Stomach (tissue), 9 donors: Measurements from ENCODE around the gene TBX3. TPM values are rescaled to one million over a fixed set of nuclear protein-coding genes. Genes with fewer than 3 reads are reported as not detected.

Experiments used
- DNase-seq, 2 donors: peaks; one replicate each; pipeline versions ENCODE4 v3.0.0 to v3.0.0-alpha.2; 2013 to 2019
- H3K27ac ChIP-seq, 5 donors: fragments of 200-600 bp in 4 of 5; sonication (generic) in 4 of 5; one replicate each; pipeline ENCODE4 v1.5.1; 2013 to 2019; ENCODE audit warnings: mild to moderate bottlenecking in 1 of 5, moderate library complexity in 1 of 5
- H3K27me3 ChIP-seq, 3 donors: fragments of 200-600 bp; sonication (generic); one replicate each; pipeline ENCODE4 v1.5.1; 2017 to 2019; ENCODE audit warnings: mixed run types in 1 of 3
- H3K36me3 ChIP-seq, 4 donors: fragments of 200-600 bp; sonication (generic); 1 replicate in 3 of 4; 2 replicates in 1 of 4; pipeline ENCODE4 v1.5.1; 2016 to 2019
- H3K4me1 ChIP-seq, 4 donors: fragments of 200-600 bp; sonication (generic); one replicate each; pipeline ENCODE4 v1.5.1; 2016 to 2019
- H3K4me3 ChIP-seq, 4 donors: fragments of 200-600 bp; sonication (generic) in 3 of 4; one replicate each; pipeline ENCODE4 v1.5.1; 2016 to 2019; ENCODE audit warnings: mild to moderate bottlenecking in 1 of 4
- H3K9me3 ChIP-seq, 4 donors: fragments of 200-600 bp; sonication (generic); one replicate each; pipeline ENCODE4 v1.5.1; 2016 to 2019
- EP300 ChIP-seq: sonication (generic); formaldehyde crosslinking; IDR thresholded peaks from one replicate; pipeline ENCODE4 v1.6.1; 2017; ENCODE audit warnings: antibody characterized with exemption
- POLR2A ChIP-seq, 4 donors: fragments of 450-650 bp; IDR thresholded peaks; one replicate each; pipeline ENCODE4 v1.6.1; 2016; ENCODE audit warnings: antibody characterized with exemption in 4 of 4, control low read depth in 2 of 4, mild to moderate bottlenecking in 1 of 4, moderate library complexity in 1 of 4
- POLR2AphosphoS5 ChIP-seq, 3 donors: sonication (generic); formaldehyde crosslinking; IDR thresholded peaks; one replicate each; pipeline ENCODE4 v1.6.1; 2016; ENCODE audit warnings: antibody characterized with exemption in 3 of 3
- WGBS, 5 donors: extraction: QIAGEN DNeasy Blood & Tissue Kit in 3 of 5; methylation state at CpG; one replicate each; pipeline versions ENCODE4 v1.1.5 to v1.1.7; 2013 to 2018; 5-methylcytosine and 5-hydroxymethylcytosine counted together
- intact Hi-C: fragments of 100-400 bp; cut with DNase I; formaldehyde crosslinking; loops from one replicate; pipeline ENCODE4 v1.15.1; 2023; ENCODE audit warnings: low total_unique reads
- polyA plus RNA-seq, 3 donors: library from polyadenylated mRNA; stranded (reverse); fragments of 200-250 nt; gene quantifications; one replicate each; pipeline ENCODE4 v1.2.3, GENCODE V29; 2013
- total RNA-seq, 5 donors: library from RNA; depleted of rRNA; stranded (reverse); fragments of >200 nt; gene quantifications; one replicate each; pipeline versions ENCODE4 v1.1.0 to v1.2.3, GENCODE V29; 2014 to 2016
- TF ChIP-seq, protein P1 (sequence below), 7 experiments: fragments of 450-650 bp in 4 of 7; fragments of 200-600 bp in 3 of 7; sonication (generic) in 3 of 7; IDR thresholded peaks; one replicate each; pipeline ENCODE4 v1.5.1; 2016 to 2019; ENCODE audit warnings: antibody characterized with exemption in 7 of 7, control low read depth in 2 of 7, mild to moderate bottlenecking in 1 of 7
- donor health status: healthy with polysubstance abuse.
- donor health status: Bipolar disorder and iron deficiency.
- donor health status: healthy.

TBX3 gene
- total and polyA plus RNA-seq, 8 donors: 2.5 to 12.7 (median 5.7) TPM; not detected in 1

DNA sequence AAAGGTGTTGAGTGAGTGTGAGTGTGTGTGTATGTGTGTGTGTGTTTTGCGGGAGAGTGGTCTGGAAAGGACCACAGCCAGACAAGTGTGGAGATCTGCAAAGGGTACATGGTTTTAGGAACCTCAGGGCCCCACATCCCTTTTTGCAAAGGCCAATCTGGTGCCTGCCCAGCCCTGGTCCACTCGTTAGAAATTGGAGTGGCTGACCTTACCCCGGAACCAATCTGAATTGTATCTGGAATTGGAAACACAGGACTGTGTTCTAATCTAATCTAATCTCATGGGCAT lies 11.3 kb upstream of the TBX3 start:
- DNase-seq: no peak
- intact Hi-C loops: no loop called here
- 24 to 35% (median 27%) methylated on average over 3 of the region's 3 CpGs for WGBS, 5 donors
- no peaks in the 10 kb centered on the region for H3K36me3 ChIP-seq
- peaks cover 7 to 40% (median 23%) of the 10 kb centered on the region in 4 donors for H3K4me1 ChIP-seq
- no peak for TF ChIP-seq POLR2AphosphoS5 (IDR thresholded peaks at IDR 0.05)
- no peak for TF ChIP-seq EP300
- no peak for TF ChIP-seq POLR2A (IDR thresholded peaks at IDR 0.05)
- TF ChIP-seq, protein P1, sequence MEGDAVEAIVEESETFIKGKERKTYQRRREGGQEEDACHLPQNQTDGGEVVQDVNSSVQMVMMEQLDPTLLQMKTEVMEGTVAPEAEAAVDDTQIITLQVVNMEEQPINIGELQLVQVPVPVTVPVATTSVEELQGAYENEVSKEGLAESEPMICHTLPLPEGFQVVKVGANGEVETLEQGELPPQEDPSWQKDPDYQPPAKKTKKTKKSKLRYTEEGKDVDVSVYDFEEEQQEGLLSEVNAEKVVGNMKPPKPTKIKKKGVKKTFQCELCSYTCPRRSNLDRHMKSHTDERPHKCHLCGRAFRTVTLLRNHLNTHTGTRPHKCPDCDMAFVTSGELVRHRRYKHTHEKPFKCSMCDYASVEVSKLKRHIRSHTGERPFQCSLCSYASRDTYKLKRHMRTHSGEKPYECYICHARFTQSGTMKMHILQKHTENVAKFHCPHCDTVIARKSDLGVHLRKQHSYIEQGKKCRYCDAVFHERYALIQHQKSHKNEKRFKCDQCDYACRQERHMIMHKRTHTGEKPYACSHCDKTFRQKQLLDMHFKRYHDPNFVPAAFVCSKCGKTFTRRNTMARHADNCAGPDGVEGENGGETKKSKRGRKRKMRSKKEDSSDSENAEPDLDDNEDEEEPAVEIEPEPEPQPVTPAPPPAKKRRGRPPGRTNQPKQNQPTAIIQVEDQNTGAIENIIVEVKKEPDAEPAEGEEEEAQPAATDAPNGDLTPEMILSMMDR (IDR thresholded peaks at IDR 0.05): no peak
- H3K9me3 ChIP-seq: peaks cover 0 to 9% (median 0%) of the 10 kb centered on the region in 4 donors
- peaks cover 17 to 100% (median 99%) of the 10 kb centered on the region in 3 donors for H3K27me3 ChIP-seq
- H3K4me3 ChIP-seq: no peak overlapping the region
- no peak overlapping the region for H3K27ac ChIP-seq

DNA sequence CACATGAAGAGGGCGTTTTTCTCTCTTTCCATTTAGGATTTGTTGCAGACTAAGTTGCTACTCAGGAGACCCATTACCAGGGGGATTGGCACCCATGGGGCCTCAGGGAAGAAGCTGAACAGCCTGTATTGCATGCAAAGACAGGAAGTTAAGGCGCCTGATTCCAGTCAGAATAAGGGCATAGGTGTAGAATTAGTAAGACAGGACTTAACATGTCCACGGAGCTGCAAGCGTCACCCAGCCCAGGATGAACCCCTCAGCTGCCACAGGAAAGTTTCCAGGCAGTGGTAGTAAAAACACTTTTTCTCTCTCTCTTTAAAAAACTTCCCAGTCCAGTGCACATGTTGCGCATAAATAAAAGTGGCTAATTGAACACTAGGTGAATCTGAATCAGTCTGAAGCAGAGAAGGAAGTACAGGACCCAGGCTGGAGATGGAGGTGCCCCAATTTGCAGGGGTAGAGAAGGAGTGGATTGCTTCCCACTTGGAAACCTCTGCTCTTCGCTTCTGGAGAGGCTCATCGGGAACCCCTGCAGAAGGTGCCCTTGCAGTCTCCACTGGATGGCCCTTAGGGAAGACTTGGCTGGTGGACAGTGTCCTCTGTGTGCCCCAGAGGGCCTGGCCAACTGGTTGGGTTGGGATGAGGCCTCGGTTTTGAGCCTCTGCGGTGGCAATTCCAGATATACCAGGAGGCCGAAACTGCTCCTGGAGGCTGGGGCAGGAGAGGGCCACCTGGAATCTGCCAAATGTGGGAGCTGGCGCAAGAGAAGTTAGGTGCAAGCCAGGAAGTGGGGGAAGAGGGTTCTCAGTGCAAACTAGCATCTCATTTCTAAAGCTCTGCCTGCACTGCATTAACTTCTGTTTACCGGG lies 10.7 kb upstream of the TBX3 start:
- Histone ChIP-seq H3K27ac (no peak overlapping the region), H3K9me3 (peaks cover 0 to 9% (median 0%) of the 10 kb centered on the region in 4 donors), H3K36me3 (no peaks in the 10 kb centered on the region), H3K27me3 (peaks cover 17 to 100% (median 99%) of the 10 kb centered on the region in 3 donors), H3K4me3 (no peak overlapping the region), H3K4me1 (peaks cover 7 to 34% (median 23%) of the 10 kb centered on the region in 4 donors)
- intact Hi-C loops: no loop called here
- TF ChIP-seq EP300: no peak
- no peak for TF ChIP-seq POLR2A (IDR thresholded peaks at IDR 0.05)
- TF ChIP-seq, protein P1 (IDR thresholded peaks at IDR 0.05): no peak
- 27 to 52% (median 47%) methylated on average over 12 of the region's 12 CpGs for WGBS, 5 donors
- DNase-seq: no peak

DNA sequence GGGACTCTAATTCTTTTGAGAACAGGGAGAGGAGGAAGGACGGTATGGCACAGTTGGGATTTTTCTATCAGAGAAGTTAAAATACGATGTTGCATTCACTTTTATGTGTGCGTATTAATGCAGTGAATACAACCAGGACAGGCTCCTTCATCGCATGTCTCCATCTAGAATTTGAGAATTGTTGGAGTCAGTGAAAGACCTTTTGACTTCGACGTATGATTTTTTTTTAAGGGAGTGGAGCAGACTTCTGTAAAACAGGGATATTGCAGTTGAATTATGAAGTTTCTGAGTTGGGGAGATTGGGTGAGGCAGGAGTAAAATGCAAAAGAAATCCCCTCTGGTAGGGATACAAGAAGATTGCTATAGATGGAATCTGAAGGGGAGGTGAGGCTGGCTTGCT lies 9.6 kb upstream of the TBX3 start:
- intact Hi-C loops: no loop called here
- Histone ChIP-seq H3K4me1 (peaks cover 7 to 31% (median 22%) of the 10 kb centered on the region in 4 donors), H3K27ac (no peak overlapping the region), H3K36me3 (no peaks in the 10 kb centered on the region), H3K27me3 (peaks cover 17 to 100% (median 96%) of the 10 kb centered on the region in 3 donors), H3K9me3 (peaks cover 0 to 9% (median 0%) of the 10 kb centered on the region in 4 donors), H3K4me3 (no peak overlapping the region)
- WGBS, 5 donors: 14 to 34% (median 28%) methylated on average over 6 of the region's 6 CpGs
- no peak for DNase-seq
- no peak for TF ChIP-seq POLR2A (IDR thresholded peaks at IDR 0.05)
- TF ChIP-seq EP300: no peak
- TF ChIP-seq POLR2AphosphoS5 (IDR thresholded peaks at IDR 0.05): no peak
- TF ChIP-seq, protein P1 (IDR thresholded peaks at IDR 0.05): no peak

DNA sequence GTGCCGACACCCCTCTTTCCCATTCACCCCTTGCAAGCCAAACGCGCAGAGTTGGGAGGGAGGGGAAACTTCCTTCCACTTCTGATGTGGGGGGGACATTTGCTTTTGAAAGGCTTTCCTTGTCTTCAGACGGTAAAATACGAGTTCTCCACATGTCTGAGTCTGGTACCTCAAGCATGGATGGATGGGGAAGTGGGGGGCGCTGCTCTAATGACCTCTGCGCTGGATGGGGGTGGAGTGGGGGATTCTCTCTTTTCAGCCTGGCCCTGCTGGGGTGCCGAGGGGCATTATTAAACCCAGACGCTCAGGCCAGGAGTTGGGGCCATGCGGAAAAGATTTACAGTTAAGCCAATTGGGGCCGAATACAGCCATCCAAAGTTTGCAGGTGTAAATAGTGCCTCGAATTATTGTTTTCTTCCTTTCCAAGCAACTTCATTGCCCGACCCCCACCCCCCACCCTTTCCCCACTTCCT lies 9.1 kb upstream of the TBX3 start:
- DNase-seq: no peak
- TF ChIP-seq POLR2AphosphoS5 (IDR thresholded peaks at IDR 0.05): no peak
- TF ChIP-seq EP300: no peak
- no peak for TF ChIP-seq POLR2A (IDR thresholded peaks at IDR 0.05)
- TF ChIP-seq, protein P1 (IDR thresholded peaks at IDR 0.05): no peak
- peak overlapping the region; percentile 32 to 43 (median 34) for H3K4me3 ChIP-seq
- intact Hi-C loops: no loop called here
- no peaks in the 10 kb centered on the region for H3K36me3 ChIP-seq
- peaks cover 0 to 9% (median 0%) of the 10 kb centered on the region in 4 donors for H3K9me3 ChIP-seq
- WGBS, 5 donors: 3 to 9% (median 7%) methylated on average over 13 of the region's 13 CpGs
- peaks cover 17 to 100% (median 96%) of the 10 kb centered on the region in 3 donors for H3K27me3 ChIP-seq
- H3K27ac ChIP-seq: no peak overlapping the region
- peaks cover 7 to 27% (median 20%) of the 10 kb centered on the region in 4 donors for H3K4me1 ChIP-seq
